ENCODE data around the gene KCNQ1OT1. TPM values are rescaled to one million over a fixed set of nuclear protein-coding genes. Genes with fewer than 3 reads are reported as not detected.

Gene KCNQ1OT1
- total and polyA plus RNA-seq, 2 experiments from 2014 or later: 3.1 to 7.9 TPM

DNA sequence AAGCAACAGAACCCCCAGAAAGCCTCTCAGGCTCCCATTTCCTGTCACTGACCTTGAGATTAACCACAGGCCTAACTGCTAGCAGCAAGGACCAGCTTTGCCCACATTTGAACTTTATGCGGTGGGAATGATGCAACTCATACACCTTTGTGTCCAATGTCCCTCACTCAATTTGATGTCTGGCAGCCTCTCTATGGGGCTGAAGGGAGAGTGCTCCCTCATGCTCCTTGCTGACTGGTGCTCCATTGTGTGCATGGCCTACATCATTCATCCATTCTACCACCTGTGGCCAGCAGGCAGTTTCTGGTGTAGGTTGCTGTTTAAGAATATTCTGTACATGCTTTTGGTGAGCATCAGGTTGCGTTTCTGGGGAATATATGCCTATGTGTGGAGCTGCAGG, 31.9 kb downstream of the KCNQ1OT1 start:
- Histone ChIP-seq H3K27me3 (no peaks in the 10 kb centered on the region), H3K4me1 (ENCODE audit: insufficient read depth) (peaks cover 19% of the 10 kb centered on the region), H2AFZ (no peak overlapping the region), H3K9me3 (ENCODE audit: low read depth) (no peaks in the 10 kb centered on the region), H3K36me3 (replicated peaks; ENCODE audit: insufficient read depth, low read depth) (no peaks in the 10 kb centered on the region), H3K4me3 (no peak overlapping the region), H3K27ac (peak overlapping the region; percentile 88), H3K79me2 (peaks cover 62% of the 10 kb centered on the region), H4K20me1 (ENCODE audit: insufficient read depth, poor library complexity, severe bottlenecking) (peaks cover 30% of the 10 kb centered on the region), H3K4me2 (no peak overlapping the region), H3K9me2 (replicated peaks; ENCODE audit: insufficient read depth) (no peaks in the 10 kb centered on the region)
- TF ChIP-seq, protein P1, sequence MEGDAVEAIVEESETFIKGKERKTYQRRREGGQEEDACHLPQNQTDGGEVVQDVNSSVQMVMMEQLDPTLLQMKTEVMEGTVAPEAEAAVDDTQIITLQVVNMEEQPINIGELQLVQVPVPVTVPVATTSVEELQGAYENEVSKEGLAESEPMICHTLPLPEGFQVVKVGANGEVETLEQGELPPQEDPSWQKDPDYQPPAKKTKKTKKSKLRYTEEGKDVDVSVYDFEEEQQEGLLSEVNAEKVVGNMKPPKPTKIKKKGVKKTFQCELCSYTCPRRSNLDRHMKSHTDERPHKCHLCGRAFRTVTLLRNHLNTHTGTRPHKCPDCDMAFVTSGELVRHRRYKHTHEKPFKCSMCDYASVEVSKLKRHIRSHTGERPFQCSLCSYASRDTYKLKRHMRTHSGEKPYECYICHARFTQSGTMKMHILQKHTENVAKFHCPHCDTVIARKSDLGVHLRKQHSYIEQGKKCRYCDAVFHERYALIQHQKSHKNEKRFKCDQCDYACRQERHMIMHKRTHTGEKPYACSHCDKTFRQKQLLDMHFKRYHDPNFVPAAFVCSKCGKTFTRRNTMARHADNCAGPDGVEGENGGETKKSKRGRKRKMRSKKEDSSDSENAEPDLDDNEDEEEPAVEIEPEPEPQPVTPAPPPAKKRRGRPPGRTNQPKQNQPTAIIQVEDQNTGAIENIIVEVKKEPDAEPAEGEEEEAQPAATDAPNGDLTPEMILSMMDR (IDR thresholded peaks at IDR 0.05; ENCODE audit: poor library complexity): no peak
- no peak for TF ChIP-seq EZH2phosphoT487 (IDR thresholded peaks at IDR 0.05; ENCODE audit: low read depth, severe bottlenecking, unreplicated experiment)
- no peak for TF ChIP-seq EZH2 (IDR thresholded peaks at IDR 0.05; ENCODE audit: borderline replicate concordance)
- DNase-seq (ENCODE audit: low spot score): no peak
- WGBS (ENCODE audit: low lambda C conversion rate, missing lambda C conversion rate): 87% methylated on average over 2 of the region's 2 CpGs

DNA sequence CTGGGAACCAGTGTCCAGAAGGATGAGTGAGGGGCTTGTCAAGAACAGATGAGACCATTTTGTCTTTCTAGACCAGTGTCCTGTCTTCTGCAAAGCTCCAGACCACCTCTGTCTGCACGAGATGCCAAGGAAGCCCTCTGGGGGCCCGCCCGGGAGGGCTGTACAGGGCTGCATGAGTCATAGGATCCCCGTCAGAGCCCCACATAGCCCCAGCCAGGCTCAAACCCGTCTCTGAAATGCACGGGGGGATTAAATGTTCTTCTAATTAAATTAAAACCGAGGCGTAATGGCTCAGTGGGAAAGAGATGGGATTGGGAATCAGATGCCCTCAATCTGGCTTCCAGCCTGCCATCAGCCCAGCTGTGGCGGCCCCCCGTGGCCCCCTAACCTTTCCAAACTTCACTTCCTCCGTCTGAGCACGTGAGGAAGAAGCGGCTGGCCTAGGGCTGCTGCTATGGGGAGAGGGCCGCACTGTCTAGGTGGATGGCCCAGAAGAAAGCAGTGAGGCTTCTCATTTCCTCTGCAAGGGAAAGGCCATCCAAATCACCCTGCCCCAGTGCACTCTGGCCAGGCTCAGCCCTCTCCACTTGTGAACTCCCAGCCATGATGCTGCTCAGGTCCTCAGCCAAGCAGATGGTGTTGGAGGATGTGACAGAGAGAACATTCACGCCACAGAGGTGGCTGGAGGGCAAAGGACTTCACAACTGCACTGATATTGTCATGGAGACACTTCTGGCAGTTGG, 32.8 kb downstream of the KCNQ1OT1 start:
- Histone ChIP-seq H2AFZ (no peak overlapping the region), H3K36me3 (replicated peaks; ENCODE audit: insufficient read depth, low read depth) (no peaks in the 10 kb centered on the region), H3K9me2 (replicated peaks; ENCODE audit: insufficient read depth) (no peaks in the 10 kb centered on the region), H3K79me2 (peaks cover 52% of the 10 kb centered on the region), H3K4me1 (ENCODE audit: insufficient read depth) (peaks cover 19% of the 10 kb centered on the region), H4K20me1 (ENCODE audit: insufficient read depth, poor library complexity, severe bottlenecking) (peaks cover 20% of the 10 kb centered on the region), H3K4me2 (no peak overlapping the region), H3K9me3 (ENCODE audit: low read depth) (no peaks in the 10 kb centered on the region), H3K27ac (peak overlapping the region; percentile 88), H3K4me3 (no peak overlapping the region), H3K27me3 (no peaks in the 10 kb centered on the region)
- TF ChIP-seq EZH2 (IDR thresholded peaks at IDR 0.05; ENCODE audit: borderline replicate concordance): no peak
- no peak for DNase-seq (ENCODE audit: low spot score)
- WGBS (ENCODE audit: low lambda C conversion rate, missing lambda C conversion rate): 82% methylated on average over 15 of the region's 15 CpGs

DNA sequence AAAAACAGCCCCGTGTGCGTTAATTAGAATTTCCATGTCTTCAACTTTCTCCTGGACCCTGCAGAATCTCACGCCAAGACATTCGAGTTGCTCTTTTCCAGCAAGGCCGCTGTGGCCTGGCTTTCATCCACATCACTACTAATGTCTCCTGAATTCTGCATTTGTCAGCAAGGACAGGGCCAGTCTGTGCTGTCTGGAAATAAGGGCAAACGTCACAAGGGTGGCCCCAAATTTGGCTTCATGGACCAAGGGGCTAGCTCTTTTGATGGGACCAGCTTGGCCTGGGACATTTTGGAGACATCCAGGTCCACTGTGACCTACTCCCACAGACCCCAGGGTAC, 33.4 kb downstream of the KCNQ1OT1 start:
- no peaks in the 10 kb centered on the region for H3K27me3 ChIP-seq
- no peaks in the 10 kb centered on the region for H3K9me3 ChIP-seq (ENCODE audit: low read depth)
- H3K36me3 ChIP-seq (replicated peaks; ENCODE audit: insufficient read depth, low read depth): no peaks in the 10 kb centered on the region
- peaks cover 14% of the 10 kb centered on the region for H4K20me1 ChIP-seq (ENCODE audit: insufficient read depth, poor library complexity, severe bottlenecking)
- H3K4me3 ChIP-seq: no peak overlapping the region
- no peak overlapping the region for H3K4me2 ChIP-seq
- peaks cover 19% of the 10 kb centered on the region for H3K4me1 ChIP-seq (ENCODE audit: insufficient read depth)
- no peaks in the 10 kb centered on the region for H3K9me2 ChIP-seq (replicated peaks; ENCODE audit: insufficient read depth)
- TF ChIP-seq, protein P1 (IDR thresholded peaks at IDR 0.05; ENCODE audit: poor library complexity): no peak
- no peak for TF ChIP-seq EZH2 (IDR thresholded peaks at IDR 0.05; ENCODE audit: borderline replicate concordance)
- TF ChIP-seq EZH2phosphoT487 (IDR thresholded peaks at IDR 0.05; ENCODE audit: low read depth, severe bottlenecking, unreplicated experiment): no peak
- H2AFZ ChIP-seq: no peak overlapping the region
- peaks cover 46% of the 10 kb centered on the region for H3K79me2 ChIP-seq
- no peak for DNase-seq (ENCODE audit: low spot score)
- peak overlapping the region; percentile 88 for H3K27ac ChIP-seq
- WGBS (ENCODE audit: low lambda C conversion rate, missing lambda C conversion rate): 69% methylated on average over 6 of the region's 6 CpGs

DNA sequence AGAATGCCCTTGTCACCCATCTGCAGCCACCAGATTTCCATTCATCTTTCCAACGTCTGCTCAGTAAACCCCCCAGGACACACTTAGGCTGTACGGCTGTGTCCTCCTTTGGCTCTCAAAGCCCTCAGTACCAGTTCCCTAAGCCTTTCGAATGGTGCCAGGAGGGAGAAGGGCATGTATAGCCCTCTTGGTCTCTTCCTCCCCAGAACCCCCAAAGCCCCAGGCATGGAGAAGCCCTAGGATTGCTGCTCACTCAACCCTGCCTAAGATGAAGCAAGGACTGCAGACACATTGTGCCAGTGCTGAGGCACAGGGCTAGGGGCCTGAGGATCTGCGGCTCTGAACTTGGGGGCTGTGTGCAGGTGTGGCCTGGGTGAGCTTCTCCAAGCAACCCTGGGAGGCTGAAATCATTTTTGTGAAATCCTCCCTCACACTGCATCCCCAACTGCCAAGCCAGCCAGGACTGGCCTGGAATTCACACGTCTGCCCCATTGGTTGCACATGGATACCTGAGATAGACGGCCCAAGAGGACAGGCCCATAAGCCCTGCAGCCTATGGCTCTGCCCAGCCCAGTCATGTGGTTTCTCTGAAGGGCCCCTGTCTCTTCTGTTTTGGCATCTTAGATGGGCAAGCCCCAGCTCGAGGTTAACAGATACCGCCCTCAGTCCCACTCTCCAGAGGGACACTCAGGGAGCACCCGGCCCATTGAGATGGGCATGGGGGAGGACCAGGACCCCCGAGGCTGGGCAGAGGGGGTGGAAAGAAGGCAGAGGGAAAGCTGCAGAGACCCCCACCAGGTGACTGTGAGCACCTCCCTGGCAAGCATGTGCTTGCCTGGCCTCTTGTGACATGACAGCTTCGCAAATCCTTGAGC, 34.0 kb downstream of the KCNQ1OT1 start:
- peak overlapping the region; percentile 88 for H3K27ac ChIP-seq
- TF ChIP-seq, protein P1 (IDR thresholded peaks at IDR 0.05; ENCODE audit: poor library complexity): no peak
- no peak for TF ChIP-seq EZH2phosphoT487 (IDR thresholded peaks at IDR 0.05; ENCODE audit: low read depth, severe bottlenecking, unreplicated experiment)
- no peak for TF ChIP-seq EZH2 (IDR thresholded peaks at IDR 0.05; ENCODE audit: borderline replicate concordance)

More for the DNA sequence above, 34.0 kb downstream of the KCNQ1OT1 start:
- Histone ChIP-seq H3K27me3 (no peaks in the 10 kb centered on the region), H3K9me2 (replicated peaks; ENCODE audit: insufficient read depth) (no peaks in the 10 kb centered on the region), H4K20me1 (ENCODE audit: insufficient read depth, poor library complexity, severe bottlenecking) (peaks cover 12% of the 10 kb centered on the region), H3K4me1 (ENCODE audit: insufficient read depth) (peaks cover 19% of the 10 kb centered on the region), H3K79me2 (peaks cover 41% of the 10 kb centered on the region), H3K4me2 (no peak overlapping the region), H2AFZ (no peak overlapping the region), H3K36me3 (replicated peaks; ENCODE audit: insufficient read depth, low read depth) (no peaks in the 10 kb centered on the region), H3K4me3 (no peak overlapping the region), H3K9me3 (ENCODE audit: low read depth) (peaks cover 3% of the 10 kb centered on the region)
- no peak for DNase-seq (ENCODE audit: low spot score)
- 89% methylated on average over 11 of the region's 11 CpGs for WGBS (ENCODE audit: low lambda C conversion rate, missing lambda C conversion rate)

All from hepatocyte (in vitro differentiated cells).